ENCODE measurements around the gene OR1J1.

Gene OR1J1

DNA sequence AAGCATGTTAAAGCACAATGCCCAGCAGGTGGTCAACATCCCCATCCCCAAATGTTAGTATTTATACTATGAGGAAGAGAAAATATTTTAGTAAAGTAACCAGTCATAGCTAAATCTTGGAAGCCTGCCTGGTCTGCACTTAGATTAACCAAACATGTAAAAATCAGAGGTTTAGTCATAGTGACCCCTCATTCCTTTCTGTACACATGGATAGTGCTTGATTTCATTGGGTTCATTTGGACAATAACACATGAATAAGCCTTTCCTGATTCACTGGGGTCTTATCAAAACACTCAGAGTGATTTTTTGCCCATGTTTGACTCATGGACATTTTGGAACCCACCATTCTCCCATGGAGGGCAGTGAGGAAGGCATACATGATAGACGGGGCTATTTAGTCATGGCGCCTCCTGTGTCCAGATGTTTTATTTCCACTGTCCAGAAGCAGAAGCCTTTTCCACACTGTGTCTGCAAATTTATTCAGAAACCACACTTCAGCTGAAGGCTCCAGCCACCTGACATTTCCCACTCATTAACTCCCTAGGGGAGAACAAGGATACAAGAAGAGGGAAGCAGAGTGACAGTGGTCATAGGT lies 32.5 kb downstream of the OR1J1 start:
- DNase-seq (ENCODE audit: low read depth in 2 of 2) = no peak

DNA sequence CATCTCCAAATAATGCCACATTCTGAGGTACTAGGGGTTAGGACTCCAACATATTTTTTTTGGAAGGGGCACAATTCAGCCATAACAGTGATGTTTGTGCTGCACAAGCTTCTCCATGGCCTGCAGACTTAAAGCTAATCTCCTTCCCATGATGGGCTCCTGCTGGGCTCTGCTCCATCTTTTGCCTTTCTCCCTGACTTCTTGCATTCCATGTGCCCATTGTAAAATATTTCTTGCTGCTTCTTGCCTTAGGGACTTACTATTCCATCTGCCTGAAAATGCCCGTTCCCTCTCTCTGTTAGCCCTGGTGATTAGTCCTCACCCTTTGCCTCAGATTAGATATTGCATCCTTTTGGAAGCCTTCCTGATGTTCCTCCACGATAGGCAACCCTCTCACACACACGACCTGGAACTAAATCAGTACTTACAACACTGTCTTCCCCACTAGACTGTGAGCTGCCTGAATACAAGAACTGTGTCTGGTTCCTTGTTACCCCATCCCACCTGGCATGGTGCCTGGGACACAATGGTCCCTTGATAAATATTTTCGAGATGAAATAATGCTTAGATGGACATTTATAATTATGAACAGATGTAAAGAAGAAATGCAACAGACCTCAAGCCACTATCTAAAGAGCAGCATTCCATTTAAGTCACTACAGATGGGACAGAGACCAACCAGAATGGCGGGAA lies 33.5 kb downstream of the OR1J1 start:
- no peak for DNase-seq (ENCODE audit: low read depth in 2 of 2)

DNA sequence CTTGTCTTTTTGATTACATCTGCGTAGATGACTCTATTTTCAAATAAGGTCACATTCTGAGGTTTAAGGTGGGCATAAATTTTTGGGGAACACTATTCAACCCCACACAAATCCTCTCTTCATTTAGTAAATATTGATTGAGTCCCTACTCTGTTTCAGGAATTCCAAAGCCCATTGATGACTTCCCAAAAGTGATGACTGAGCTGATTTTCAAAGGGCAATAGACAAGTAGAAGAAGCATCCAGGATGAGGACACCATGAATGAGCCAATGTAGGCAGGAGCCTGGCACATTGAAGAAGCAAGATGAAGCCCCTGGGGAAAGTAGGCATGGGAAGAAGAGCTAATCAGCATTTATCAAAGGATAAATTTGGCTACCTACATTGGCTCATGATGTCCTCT lies 35.2 kb downstream of the OR1J1 start:
- DNase-seq (ENCODE audit: low read depth in 2 of 2) = no peak

All from stimulated activated CD4-positive, alpha-beta T cell treated with anti-CD3 and anti-CD28 coated beads, Interleukin-15, amount 100 ng/mL, for 48 hours (primary cell).